GM12878 (cell line): ENCODE results near the gene CLDN7. TPM values are rescaled to one million over a fixed set of nuclear protein-coding genes. Genes with fewer than 3 reads are reported as not detected.

Experiments used
- ATAC-seq: fragments of 200-7000 bp; cut with Tn5 transposase; 3 replicates; pipeline ENCODE4 v1.9.1; 2020; ENCODE audit warnings: mild to moderate bottlenecking, moderate library complexity
- BruUV-seq: library from RNA; stranded (reverse); fragments of 400-500 nt; replicated peaks from 2 replicates; lab custom pipeline; 2021; lab: Mats Ljungman, UMichigan
- CTCF ChIA-PET: fragments of 300-600 bp; sonication (Branson Sonifier 250); formaldehyde crosslinking; extraction: SDS; loops from one replicate; lab custom pipeline; 2021; ENCODE audit warnings: inconsistent platforms; lab: Yijun Ruan, JAX
- POLR2A ChIA-PET: fragments of 350-600 bp; formaldehyde crosslinking; extraction: SDS; loops from one replicate; lab custom pipeline; 2021; ENCODE audit warnings: inconsistent platforms; lab: Charles Lee
- RAD21 ChIA-PET: fragments of 300-600 bp; sonication (Branson Sonifier 250); formaldehyde crosslinking; loops from one replicate; lab custom pipeline; 2023; ENCODE audit warnings: antibody characterized with exemption; ENCODE audit not compliant: unreplicated experiment; lab: Charles Lee
- SMC1A ChIA-PET: fragments of 300-600 bp; sonication (Branson Sonifier 250); formaldehyde crosslinking; loops from one replicate; lab custom pipeline; 2023; ENCODE audit not compliant: unreplicated experiment, uncharacterized antibody; lab: Charles Lee
- DNase-seq: peaks from one replicate; pipeline ENCODE4 v3.0.0-alpha.2; 2011; ENCODE audit warnings: low read depth, low spot score
- FAIRE-seq: peaks from 3 replicates; lab custom pipeline; 2011; peaks lifted over from hg19 to GRCh38; lab: Jason Lieb, UNC
- H2AFZ ChIP-seq: 2 replicates; pipeline ENCODE4 v1.6.0; 2011; ENCODE audit warnings: low read depth, low read length, control low read depth; ENCODE audit not compliant: control insufficient read depth
- H3K27ac ChIP-seq: 2 replicates; pipeline ENCODE4 v1.5.1; 2011; ENCODE audit warnings: control low read depth; ENCODE audit not compliant: control insufficient read depth, insufficient read depth
- H3K27me3 ChIP-seq, 2 experiments: replicated peaks in 1 of 2; 2 replicates each; pipeline versions ENCODE4 v1.6.0 to v1.6.1; 2011; ENCODE audit warnings: low read length in 1 of 2; ENCODE audit not compliant: control insufficient read depth in 2 of 2, insufficient read depth in 2 of 2
- H3K36me3 ChIP-seq, 2 experiments: 2 replicates each; pipeline ENCODE4 v1.5.1; 2011; ENCODE audit warnings: low read length in 1 of 2; ENCODE audit not compliant: control insufficient read depth in 2 of 2, insufficient read depth in 2 of 2
- H3K4me1 ChIP-seq: 2 replicates; pipeline ENCODE4 v1.6.1; 2011; ENCODE audit warnings: mild to moderate bottlenecking, low read length, moderate library complexity, mixed read lengths; ENCODE audit not compliant: control insufficient read depth, insufficient read depth
- H3K4me2 ChIP-seq: 2 replicates; pipeline ENCODE4 v1.6.0; 2011; ENCODE audit warnings: control low read depth; ENCODE audit not compliant: control insufficient read depth, insufficient read depth
- H3K4me3 ChIP-seq: fragments of 200-600 bp; sonication (generic); 2 replicates; pipeline ENCODE4 v1.5.1; 2016
- H3K79me2 ChIP-seq: 2 replicates; pipeline ENCODE4 v1.6.0; 2011; ENCODE audit warnings: low read length; ENCODE audit not compliant: control insufficient read depth, insufficient read depth
- H3K9ac ChIP-seq: 2 replicates; pipeline ENCODE4 v1.8.0; 2011; ENCODE audit warnings: low read length, control low read depth, mixed read lengths; ENCODE audit not compliant: control insufficient read depth, insufficient read depth
- H3K9me3 ChIP-seq: replicated peaks from 3 replicates; pipeline ENCODE4 v1.5.1; 2011; ENCODE audit warnings: mild to moderate bottlenecking, low read length; ENCODE audit not compliant: control insufficient read depth, insufficient read depth
- H4K20me1 ChIP-seq: 2 replicates; pipeline ENCODE4 v1.6.0; 2011; ENCODE audit not compliant: control insufficient read depth, insufficient read depth
- CUX1 ChIP-seq: IDR thresholded peaks from 2 replicates; pipeline ENCODE4 v1.6.1; 2012; ENCODE audit warnings: improper control_type of control experiment, low read depth, low read length; ENCODE audit not compliant: insufficient replicate concordance
- MYB ChIP-seq: fragments of 150-350 bp; IDR thresholded peaks from 2 replicates; pipeline ENCODE4 v1.6.1; 2014; ENCODE audit warnings: mild to moderate bottlenecking, low read depth, low read length, borderline replicate concordance
- SIN3A ChIP-seq: IDR thresholded peaks from 2 replicates; pipeline ENCODE4 v1.6.1; 2012; ENCODE audit warnings: low read depth, low read length, improper control_type of control experiment
- USF2 ChIP-seq: IDR thresholded peaks from 2 replicates; pipeline ENCODE4 v1.6.1; 2011; ENCODE audit warnings: low read depth, low read length, improper control_type of control experiment, borderline replicate concordance
- ZBED1 ChIP-seq: IDR thresholded peaks from 2 replicates; pipeline ENCODE4 v1.6.1; 2016; ENCODE audit warnings: borderline replicate concordance
- ZZZ3 ChIP-seq: IDR thresholded peaks from 2 replicates; pipeline ENCODE4 v1.6.1; 2011; ENCODE audit warnings: low read depth; ENCODE audit not compliant: control insufficient read depth, insufficient read length
- WGBS: methylation state at CpG from one replicate; pipeline ENCODE4 v1.1.6; 2016; ENCODE audit warnings: low lambda C conversion rate; ENCODE audit not compliant: insufficient replicate concordance, insufficient coverage; ENCODE audit errors: missing lambda C conversion rate; 5-methylcytosine and 5-hydroxymethylcytosine counted together
- in situ Hi-C: fragments of 300-500 bp; cut with MboI; formaldehyde crosslinking; loops from 9 replicates; pipeline ENCODE4 v1.14.3; 2018; ENCODE audit warnings: mixed read lengths
- intact Hi-C: fragments of 100-400 bp; cut with micrococcal nuclease; formaldehyde crosslinking; loops from one replicate; pipeline ENCODE4 v1.14.2; 2022; ENCODE audit not compliant: unreplicated experiment
- microRNA counts: library from miRNA; unstranded; fragments of <30 nt; microRNA quantifications from one replicate; lab custom pipeline; 2016
- microRNA-seq: library from miRNA; unstranded; fragments of <30 nt; microRNA quantifications from one replicate; pipeline ENCODE4, GENCODE V29; 2018
- polyA plus RNA-seq, 11 experiments: library from polyadenylated mRNA; depleted of rRNA in 4 of 11; unstranded in 6 of 11; stranded (reverse) in 5 of 11; fragments of >200 nt; fragmentation: Nextera tagmentation in 4 of 11; fragmentation: Illumina TruSeq in 1 of 11; extraction: Ambion mirVana in 4 of 11; extraction: Trizol in 1 of 11; gene quantifications; 1 replicate in 1 of 11; 2 replicates in 10 of 11; pipeline versions ENCODE4 v1.2.1 to v1.2.3, GENCODE V29; 2011 to 2016; ENCODE audit warnings: inconsistent platforms in 2 of 11, missing spikeins in 2 of 11, low read depth in 1 of 11
- small RNA-seq: library from RNA; depleted of rRNA; stranded (forward); fragments of <200 nt; gene quantifications from one replicate; pipeline ENCODE3, GENCODE V24; 2014
- total RNA-seq, 4 experiments: library from RNA; depleted of rRNA in 3 of 4; stranded (reverse); fragments of >200 nt in 3 of 4; fragmentation: Illumina TruSeq in 1 of 4; extraction: Trizol in 1 of 4; gene quantifications; 2 replicates each; pipeline versions ENCODE4 v1.2.1 to v1.2.3, GENCODE V29; 2013 to 2021

The CLDN7 gene
- total and polyA plus RNA-seq, 10 of the 15 experiments (the other 5 are each of a cell fraction or from before 2014, with no cell fraction given), result 0.19 to 1.3 (median 0.36) TPM; not detected in 5

DNA sequence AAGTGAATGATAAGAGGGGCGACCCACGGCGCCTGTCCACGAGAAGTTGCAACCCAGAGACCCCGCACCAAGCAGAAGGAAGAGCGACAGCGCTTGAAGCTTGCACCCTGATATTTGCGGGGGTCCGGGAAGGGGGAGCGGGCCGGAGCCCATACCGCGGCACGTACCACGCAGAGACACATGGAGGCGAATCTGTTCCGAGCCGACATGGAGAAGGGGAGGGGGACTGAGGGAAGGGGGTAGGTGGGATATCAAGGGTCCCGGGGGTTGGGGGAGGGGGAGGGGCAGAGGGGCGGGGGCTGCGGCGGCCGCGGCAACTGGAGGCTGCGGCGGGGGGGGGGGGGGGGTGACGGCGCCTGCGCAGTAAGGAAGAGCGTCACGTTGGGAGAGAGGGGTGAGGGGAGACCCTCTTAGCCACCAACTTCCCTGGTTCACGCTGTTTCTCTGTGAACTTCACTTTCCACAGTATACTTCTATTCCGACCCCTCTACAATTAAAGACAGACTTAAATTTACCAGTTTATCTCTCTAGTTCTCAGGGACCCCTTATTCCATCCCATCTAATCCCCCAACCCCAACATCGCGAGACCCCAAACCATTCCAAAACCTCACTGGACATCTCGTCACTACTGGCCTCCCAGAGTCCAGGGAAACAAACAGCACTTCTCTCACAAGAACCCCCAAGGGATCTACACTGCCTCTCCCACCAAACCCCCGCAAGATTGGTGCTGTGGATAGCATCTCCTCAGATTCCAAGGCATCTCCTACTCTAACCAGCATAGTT is 50.6 kb downstream of the CLDN7 start:
- WGBS, result 57% methylated on average over 18 of the region's 37 CpGs
- Histone ChIP-seq H3K4me1 (peaks cover 10% of the 10 kb centered on the region), H3K36me3 (no peaks in the 10 kb centered on the region), H2AFZ (no peak overlapping the region), H3K9me3 (no peaks in the 10 kb centered on the region), H3K79me2 (no peaks in the 10 kb centered on the region), H3K27ac (no peak overlapping the region), H4K20me1 (no peaks in the 10 kb centered on the region), H3K4me2 (no peak overlapping the region), H3K27me3 (no peaks in the 10 kb centered on the region), H3K9ac (no peak overlapping the region), H3K4me3 (no peak overlapping the region)
- no peak for ATAC-seq
- ChIA-PET RAD21 (no interaction called here), POLR2A (no interaction called here), CTCF (no interaction called here), SMC1A (no interaction called here)
- no peak for DNase-seq
- no peak for FAIRE-seq
- no TSS peak for BruUV-seq
- TF ChIP-seq MYB (no peak), ZZZ3 (no peak), USF2 (no peak), CUX1 (no peak), ZBED1 (no peak), SIN3A (no peak)
- in situ Hi-C loops, result no loop called here
- intact Hi-C loops, result loop anchor here (5.0 kb wide), 1 partner anchor 86 kb away; no protein-coding TSS in a partner anchor

MicroRNAs within 50 kb of the gene (microRNA counts, 767-probe panel; counts per million panel counts)
- microRNA hsa-miR-324-3p (lab: Ali Mortazavi, UCI) (977 counts per million, percentile 26 among the panel's probes with 10 or more counts), microRNA hsa-miR-324-5p (lab: Ali Mortazavi, UCI) (2,682 counts per million, percentile 85 among the panel's probes with 10 or more counts)

Small RNA genes within 50 kb of the gene (microRNA-seq; reads per million reads assigned to microRNA genes)
- 1,783 reads per million, percentile 91 among the genes with 10 or more reads in this experiment for gene MIR324

Small RNA genes within 50 kb of the gene (small RNA-seq; reads per million reads assigned to genes)
- gene MIR324, result 44.2 reads per million, percentile 98 among the genes with 10 or more reads in this experiment
- not detected for gene RF00019

Other genes starting within 250 kb of the CLDN7 start
Only the 7 nearest of the 35 such genes appear.
- gene DVL2, start 28.0 kb downstream of the CLDN7 start, total RNA-seq (2014; rRNA removed), result 33.0 and 37.6 TPM in 2 replicates
- 15.4 and 16.7 TPM in 2 replicates for gene DVL2, start 28.0 kb downstream of the CLDN7 start, total RNA-seq (2014; rRNA removed; fragmentation: Illumina TruSeq; extraction: Trizol)
- gene DVL2, start 28.0 kb downstream of the CLDN7 start, total RNA-seq (2021), result 40.0 and 44.8 TPM in 2 replicates
- gene DVL2, start 28.0 kb downstream of the CLDN7 start, polyA plus RNA-seq (2011; rRNA removed), result 2.2 and 5.3 TPM in 2 replicates
- gene DVL2, start 28.0 kb downstream of the CLDN7 start, polyA plus RNA-seq (2014; fragmentation: Illumina TruSeq; extraction: Trizol), result 5.1 and 21.2 TPM in 2 replicates
- 1 to 10 TPM in 1 of 2 experiments, under 1 TPM in 1; 0.97 to 2.7 TPM for gene DVL2, start 28.0 kb downstream of the CLDN7 start, polyA plus RNA-seq (2014; fragmentation: Nextera tagmentation; extraction: Ambion mirVana)
- 29.9 and 31.3 TPM in 2 replicates for gene DVL2, start 28.0 kb downstream of the CLDN7 start, polyA plus RNA-seq (2014; rRNA removed)
- 10 to 100 TPM; 25.3 to 30.4 TPM for gene DVL2, start 28.0 kb downstream of the CLDN7 start, polyA plus RNA-seq (2016; fragmentation: Nextera tagmentation; extraction: Ambion mirVana)
- 35.7 and 38.0 TPM in 2 replicates for gene PHF23, start 23.0 kb downstream of the CLDN7 start, total RNA-seq (2014; rRNA removed)
- gene PHF23, start 23.0 kb downstream of the CLDN7 start, total RNA-seq (2014; rRNA removed; fragmentation: Illumina TruSeq; extraction: Trizol), result 35.6 and 37.5 TPM in 2 replicates
- gene PHF23, start 23.0 kb downstream of the CLDN7 start, total RNA-seq (2021), result 34.0 and 39.2 TPM in 2 replicates
- 21.7 and 29.7 TPM in 2 replicates for gene PHF23, start 23.0 kb downstream of the CLDN7 start, polyA plus RNA-seq (2011; rRNA removed)
- gene PHF23, start 23.0 kb downstream of the CLDN7 start, polyA plus RNA-seq (2014; fragmentation: Illumina TruSeq; extraction: Trizol), result 72.7 and 84.8 TPM in 2 replicates
- 10 to 100 TPM in 1 of 2 experiments, 1 to 10 TPM in 1; 8.2 to 17.7 TPM for gene PHF23, start 23.0 kb downstream of the CLDN7 start, polyA plus RNA-seq (2014; fragmentation: Nextera tagmentation; extraction: Ambion mirVana)
- 38.1 and 41.6 TPM in 2 replicates for gene PHF23, start 23.0 kb downstream of the CLDN7 start, polyA plus RNA-seq (2014; rRNA removed)
- 10 to 100 TPM; 26.4 to 31.1 TPM for gene PHF23, start 23.0 kb downstream of the CLDN7 start, polyA plus RNA-seq (2016; fragmentation: Nextera tagmentation; extraction: Ambion mirVana)
- 127 and 134 TPM in 2 replicates for gene GABARAP, start 20.0 kb downstream of the CLDN7 start, total RNA-seq (2014; rRNA removed)
- 157 and 164 TPM in 2 replicates for gene GABARAP, start 20.0 kb downstream of the CLDN7 start, total RNA-seq (2014; rRNA removed; fragmentation: Illumina TruSeq; extraction: Trizol)
- gene GABARAP, start 20.0 kb downstream of the CLDN7 start, total RNA-seq (2021), result 256 and 259 TPM in 2 replicates
- gene GABARAP, start 20.0 kb downstream of the CLDN7 start, polyA plus RNA-seq (2011; rRNA removed), result 187 and 223 TPM in 2 replicates
- gene GABARAP, start 20.0 kb downstream of the CLDN7 start, polyA plus RNA-seq (2014; fragmentation: Illumina TruSeq; extraction: Trizol), result 613 and 739 TPM in 2 replicates
- 100 to 1,000 TPM; 314 to 340 TPM for gene GABARAP, start 20.0 kb downstream of the CLDN7 start, polyA plus RNA-seq (2014; fragmentation: Nextera tagmentation; extraction: Ambion mirVana)
- 236 and 238 TPM in 2 replicates for gene GABARAP, start 20.0 kb downstream of the CLDN7 start, polyA plus RNA-seq (2014; rRNA removed)
- 100 to 1,000 TPM; 433 to 444 TPM for gene GABARAP, start 20.0 kb downstream of the CLDN7 start, polyA plus RNA-seq (2016; fragmentation: Nextera tagmentation; extraction: Ambion mirVana)
- gene CTDNEP1, start 10.7 kb downstream of the CLDN7 start, total RNA-seq (2014; rRNA removed), result 31.4 and 32.2 TPM in 2 replicates
- gene CTDNEP1, start 10.7 kb downstream of the CLDN7 start, total RNA-seq (2014; rRNA removed; fragmentation: Illumina TruSeq; extraction: Trizol), result 23.7 and 27.3 TPM in 2 replicates
- 142 TPM in 2 replicates for gene CTDNEP1, start 10.7 kb downstream of the CLDN7 start, total RNA-seq (2021)
- gene CTDNEP1, start 10.7 kb downstream of the CLDN7 start, polyA plus RNA-seq (2011; rRNA removed), result 82.7 and 111 TPM in 2 replicates
- gene CTDNEP1, start 10.7 kb downstream of the CLDN7 start, polyA plus RNA-seq (2014; fragmentation: Illumina TruSeq; extraction: Trizol), result 167 and 176 TPM in 2 replicates
- gene CTDNEP1, start 10.7 kb downstream of the CLDN7 start, polyA plus RNA-seq (2014; fragmentation: Nextera tagmentation; extraction: Ambion mirVana), result 10 to 100 TPM; 24.5 to 29.2 TPM
- 96.0 and 118 TPM in 2 replicates for gene CTDNEP1, start 10.7 kb downstream of the CLDN7 start, polyA plus RNA-seq (2014; rRNA removed)
- gene CTDNEP1, start 10.7 kb downstream of the CLDN7 start, polyA plus RNA-seq (2016; fragmentation: Nextera tagmentation; extraction: Ambion mirVana), result 10 to 100 TPM; 25.7 to 26.7 TPM
- 63.5 and 66.4 TPM in 2 replicates for gene ELP5, start 10.3 kb downstream of the CLDN7 start, total RNA-seq (2014; rRNA removed)
- gene ELP5, start 10.3 kb downstream of the CLDN7 start, total RNA-seq (2014; rRNA removed; fragmentation: Illumina TruSeq; extraction: Trizol), result 35.0 and 41.1 TPM in 2 replicates
- gene ELP5, start 10.3 kb downstream of the CLDN7 start, total RNA-seq (2021), result 67.4 and 71.0 TPM in 2 replicates
- gene ELP5, start 10.3 kb downstream of the CLDN7 start, polyA plus RNA-seq (2011; rRNA removed), result 53.9 and 76.9 TPM in 2 replicates
- 45.8 and 68.9 TPM in 2 replicates for gene ELP5, start 10.3 kb downstream of the CLDN7 start, polyA plus RNA-seq (2014; fragmentation: Illumina TruSeq; extraction: Trizol)
- 10 to 100 TPM; 81.8 to 94.7 TPM for gene ELP5, start 10.3 kb downstream of the CLDN7 start, polyA plus RNA-seq (2014; fragmentation: Nextera tagmentation; extraction: Ambion mirVana)
- 78.0 and 79.8 TPM in 2 replicates for gene ELP5, start 10.3 kb downstream of the CLDN7 start, polyA plus RNA-seq (2014; rRNA removed)
- 100 to 1,000 TPM; 102 to 109 TPM for gene ELP5, start 10.3 kb downstream of the CLDN7 start, polyA plus RNA-seq (2016; fragmentation: Nextera tagmentation; extraction: Ambion mirVana)
- 0.05 and 0.06 TPM in 2 replicates for gene SLC2A4, start 19.2 kb upstream of the CLDN7 start, total RNA-seq (2014; rRNA removed)
- gene SLC2A4, start 19.2 kb upstream of the CLDN7 start, total RNA-seq (2014; rRNA removed; fragmentation: Illumina TruSeq; extraction: Trizol), result 0.04 and 0.05 TPM in 2 replicates
- 0.19 and 0.23 TPM in 2 replicates for gene SLC2A4, start 19.2 kb upstream of the CLDN7 start, total RNA-seq (2021)
- gene SLC2A4, start 19.2 kb upstream of the CLDN7 start, polyA plus RNA-seq (2011; rRNA removed), result 0.03 and 0.04 TPM in 2 replicates
- gene SLC2A4, start 19.2 kb upstream of the CLDN7 start, polyA plus RNA-seq (2014; fragmentation: Illumina TruSeq; extraction: Trizol), result 0.04 and 0.11 TPM in 2 replicates
- gene SLC2A4, start 19.2 kb upstream of the CLDN7 start, polyA plus RNA-seq (2014; fragmentation: Nextera tagmentation; extraction: Ambion mirVana), result not detected
- 0.03 and 0.06 TPM in 2 replicates for gene SLC2A4, start 19.2 kb upstream of the CLDN7 start, polyA plus RNA-seq (2014; rRNA removed)
- not detected for gene SLC2A4, start 19.2 kb upstream of the CLDN7 start, polyA plus RNA-seq (2016; fragmentation: Nextera tagmentation; extraction: Ambion mirVana)
- not detected in 2 replicates for gene YBX2, start 32.2 kb upstream of the CLDN7 start, total RNA-seq (2014; rRNA removed)
- not detected in 2 replicates for gene YBX2, start 32.2 kb upstream of the CLDN7 start, total RNA-seq (2014; rRNA removed; fragmentation: Illumina TruSeq; extraction: Trizol)
- not detected in 2 replicates for gene YBX2, start 32.2 kb upstream of the CLDN7 start, total RNA-seq (2021)
- not detected in 2 replicates for gene YBX2, start 32.2 kb upstream of the CLDN7 start, polyA plus RNA-seq (2011; rRNA removed)
- not detected in 2 replicates for gene YBX2, start 32.2 kb upstream of the CLDN7 start, polyA plus RNA-seq (2014; fragmentation: Illumina TruSeq; extraction: Trizol)
- gene YBX2, start 32.2 kb upstream of the CLDN7 start, polyA plus RNA-seq (2014; fragmentation: Nextera tagmentation; extraction: Ambion mirVana), result not detected
- gene YBX2, start 32.2 kb upstream of the CLDN7 start, polyA plus RNA-seq (2014; rRNA removed), result not detected in 2 replicates
- not detected for gene YBX2, start 32.2 kb upstream of the CLDN7 start, polyA plus RNA-seq (2016; fragmentation: Nextera tagmentation; extraction: Ambion mirVana)